Measurements from ENCODE around the gene SORL1.

- TF ChIP-seq CTCF (IDR thresholded peaks at IDR 0.05): no peak
- TF ChIP-seq EP300 (IDR thresholded peaks at IDR 0.05): no peak
These were observed 48.2 kb downstream of the SORL1 start for GRCh38 chr11:121500275-121500674.

Data from suprapubic skin (tissue), 3 donors.